Embryonic facial prominence (tissue), 1 donor: ENCODE results near the gene SLC7A10.
"Not testable (repeated sequence)": the region's sequence is repeated elsewhere in the genome, so short reads cannot be mapped to it uniquely, and the experiment has no call there.

Experiments
- DNase-seq: peaks from one replicate; pipeline ENCODE4 v3.0.0-alpha.2; 2016; ENCODE audit errors: extremely low spot score

SLC7A10 gene

GRCh38 chr19:33202546-33203507 lies 22.8 kb downstream of the SLC7A10 start:
- no peak for DNase-seq

GRCh38 chr19:33201886-33202545 lies 23.6 kb downstream of the SLC7A10 start:
- no peak for DNase-seq

GRCh38 chr19:33201473-33201872 lies 24.2 kb downstream of the SLC7A10 start:
- no peak for DNase-seq

GRCh38 chr19:33199441-33200265 lies 26.0 kb downstream of the SLC7A10 start:
- DNase-seq: no peak

- no peak for DNase-seq
Observed at GRCh38 chr19:33198169-33198568, 27.5 kb downstream of the SLC7A10 start.

- DNase-seq: no peak
Observed at GRCh38 chr19:33197591-33198000, 28.1 kb downstream of the SLC7A10 start.

- DNase-seq: no peak
Observed at GRCh38 chr19:33196446-33197193, 29.0 kb downstream of the SLC7A10 start.

GRCh38 chr19:33195645-33196347 lies 29.9 kb downstream of the SLC7A10 start:
- no peak for DNase-seq

GRCh38 chr19:33194886-33195644 lies 30.6 kb downstream of the SLC7A10 start:
- no peak for DNase-seq

- DNase-seq: no peak
Observed at GRCh38 chr19:33194532-33194885, 31.1 kb downstream of the SLC7A10 start.

- no peak for DNase-seq
Observed at GRCh38 chr19:33193865-33194362, 31.7 kb downstream of the SLC7A10 start, which contains the start of gene LRP3. Gene LRP3 (plus strand): TSS chr19:33194330. CDS start chr19:33194786, 456 bp downstream.

- DNase-seq: no peak
Observed at GRCh38 chr19:33193269-33193864, 32.3 kb downstream of the SLC7A10 start.

GRCh38 chr19:33192010-33192409 lies 33.6 kb downstream of the SLC7A10 start:
- DNase-seq: no peak

- DNase-seq: no peak
Observed at GRCh38 chr19:33191501-33191900, 34.1 kb downstream of the SLC7A10 start.

GRCh38 chr19:33191092-33191491 lies 34.6 kb downstream of the SLC7A10 start:
- not testable (repeated sequence) for DNase-seq

GRCh38 chr19:33189453-33189852 lies 36.2 kb downstream of the SLC7A10 start:
- DNase-seq: no peak

GRCh38 chr19:33187183-33187540 lies 38.5 kb downstream of the SLC7A10 start:
- DNase-seq: no peak

GRCh38 chr19:33186431-33187182 lies 39.0 kb downstream of the SLC7A10 start:
- DNase-seq: no peak
